Measurements from ENCODE around the gene DAB1. TPM values are rescaled to one million over a fixed set of nuclear protein-coding genes. Genes with fewer than 3 reads are reported as not detected.

Gene DAB1
- total RNA-seq, 1 donor from 2014 or later = 1.9 TPM

DNA sequence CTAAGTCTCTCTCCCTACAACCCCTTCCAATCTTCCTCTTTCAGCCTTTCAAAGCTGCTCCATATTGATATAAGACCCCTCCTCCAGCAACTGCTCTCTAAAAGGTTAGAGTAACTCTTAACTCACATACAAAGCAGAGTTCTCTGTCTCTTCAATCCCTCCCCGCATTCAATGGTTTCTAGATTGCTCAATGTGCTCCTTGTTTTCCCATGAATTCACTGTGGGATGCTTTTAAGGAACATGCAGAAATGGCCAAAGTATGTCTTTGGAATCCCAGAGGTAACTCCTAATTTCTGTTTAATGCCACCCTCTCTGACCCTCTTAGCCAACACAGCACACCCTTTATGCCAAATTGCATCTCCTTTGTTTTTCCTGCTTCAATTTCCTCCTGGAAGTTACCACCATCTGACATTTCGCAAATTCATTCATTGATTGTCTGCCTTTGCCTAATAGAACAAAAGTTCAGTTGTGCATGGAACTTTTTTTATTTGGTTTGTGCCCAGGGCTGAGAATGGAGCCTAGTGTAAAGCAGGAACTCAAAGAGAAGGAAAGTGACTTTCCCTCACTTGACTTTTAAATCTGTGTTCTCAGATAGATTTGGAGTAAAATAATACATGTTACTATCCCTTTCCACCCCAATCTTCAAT, 285.3 kb downstream of the DAB1 start:
- Mint-ChIP-seq H3K4me1 (peaks cover under 1% of the 10 kb centered on the region), H3K36me3 (no peaks in the 10 kb centered on the region), H3K4me3 (no peak overlapping the region), H3K27ac (no peak overlapping the region), H3K27me3 (ENCODE audit: low read depth) (peaks cover 28% of the 10 kb centered on the region), H3K9me3 (no peaks in the 10 kb centered on the region)
- TF ChIP-seq, protein P1, sequence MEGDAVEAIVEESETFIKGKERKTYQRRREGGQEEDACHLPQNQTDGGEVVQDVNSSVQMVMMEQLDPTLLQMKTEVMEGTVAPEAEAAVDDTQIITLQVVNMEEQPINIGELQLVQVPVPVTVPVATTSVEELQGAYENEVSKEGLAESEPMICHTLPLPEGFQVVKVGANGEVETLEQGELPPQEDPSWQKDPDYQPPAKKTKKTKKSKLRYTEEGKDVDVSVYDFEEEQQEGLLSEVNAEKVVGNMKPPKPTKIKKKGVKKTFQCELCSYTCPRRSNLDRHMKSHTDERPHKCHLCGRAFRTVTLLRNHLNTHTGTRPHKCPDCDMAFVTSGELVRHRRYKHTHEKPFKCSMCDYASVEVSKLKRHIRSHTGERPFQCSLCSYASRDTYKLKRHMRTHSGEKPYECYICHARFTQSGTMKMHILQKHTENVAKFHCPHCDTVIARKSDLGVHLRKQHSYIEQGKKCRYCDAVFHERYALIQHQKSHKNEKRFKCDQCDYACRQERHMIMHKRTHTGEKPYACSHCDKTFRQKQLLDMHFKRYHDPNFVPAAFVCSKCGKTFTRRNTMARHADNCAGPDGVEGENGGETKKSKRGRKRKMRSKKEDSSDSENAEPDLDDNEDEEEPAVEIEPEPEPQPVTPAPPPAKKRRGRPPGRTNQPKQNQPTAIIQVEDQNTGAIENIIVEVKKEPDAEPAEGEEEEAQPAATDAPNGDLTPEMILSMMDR (IDR thresholded peaks at IDR 0.05; ENCODE audit: unreplicated experiment) = no peak
- DNase-seq (ENCODE audit: low spot score in 2 of 2, unreplicated experiment in 2 of 2) = no peak

GRCh38 chr1:57137980-57138379, 285.9 kb downstream of the DAB1 start:
- TF ChIP-seq, protein P1 (IDR thresholded peaks at IDR 0.05; ENCODE audit: unreplicated experiment) = no peak
- Mint-ChIP-seq H3K9me3 (no peaks in the 10 kb centered on the region), H3K4me1 (peaks cover 4% of the 10 kb centered on the region), H3K4me3 (no peak overlapping the region), H3K36me3 (no peaks in the 10 kb centered on the region), H3K27me3 (ENCODE audit: low read depth) (peaks cover 28% of the 10 kb centered on the region), H3K27ac (no peak overlapping the region)
- no peak for DNase-seq (ENCODE audit: low spot score in 2 of 2, unreplicated experiment in 2 of 2)

GRCh38 chr1:57134803-57135202, 289.1 kb downstream of the DAB1 start:
- Mint-ChIP-seq H3K36me3 (no peaks in the 10 kb centered on the region), H3K27me3 (ENCODE audit: low read depth) (peaks cover 28% of the 10 kb centered on the region), H3K9me3 (no peaks in the 10 kb centered on the region), H3K27ac (no peak overlapping the region), H3K4me3 (no peak overlapping the region), H3K4me1 (peaks cover 4% of the 10 kb centered on the region)
- DNase-seq (ENCODE audit: low spot score in 2 of 2, unreplicated experiment in 2 of 2) = no peak
- TF ChIP-seq, protein P1 (IDR thresholded peaks at IDR 0.05; ENCODE audit: unreplicated experiment) = no peak

- H3K27me3 Mint-ChIP-seq (ENCODE audit: low read depth) = peaks cover 22% of the 10 kb centered on the region
- no peaks in the 10 kb centered on the region for H3K36me3 Mint-ChIP-seq
- H3K27ac Mint-ChIP-seq = no peak overlapping the region
- H3K4me1 Mint-ChIP-seq = peaks cover 4% of the 10 kb centered on the region
- H3K4me3 Mint-ChIP-seq = no peak overlapping the region
- no peaks in the 10 kb centered on the region for H3K9me3 Mint-ChIP-seq
- no peak for DNase-seq (ENCODE audit: low spot score in 2 of 2, unreplicated experiment in 2 of 2)
- TF ChIP-seq, protein P1 (IDR thresholded peaks at IDR 0.05; ENCODE audit: unreplicated experiment) = no peak
Measured at GRCh38 chr1:57133686-57134085, 290.2 kb downstream of the DAB1 start.

- Mint-ChIP-seq H3K27ac (no peak overlapping the region), H3K36me3 (no peaks in the 10 kb centered on the region), H3K4me3 (no peak overlapping the region), H3K4me1 (peaks cover 4% of the 10 kb centered on the region), H3K27me3 (ENCODE audit: low read depth) (peaks cover 16% of the 10 kb centered on the region), H3K9me3 (no peaks in the 10 kb centered on the region)
- no peak for DNase-seq (ENCODE audit: low spot score in 2 of 2, unreplicated experiment in 2 of 2)
- TF ChIP-seq, protein P1 (IDR thresholded peaks at IDR 0.05; ENCODE audit: unreplicated experiment) = no peak
Measured at GRCh38 chr1:57132993-57133622, 290.8 kb downstream of the DAB1 start.
